Head of caudate nucleus (tissue), 42 donors: ENCODE measurements around the gene ZNF10.

Experiments
- DNase-seq, 42 donors: peaks; one replicate each; pipeline versions ENCODE4 v3.0.0 to v3.0.0-alpha.2; 2020 to 2021; ENCODE audit warnings: mixed read lengths in 7 of 42
- intact Hi-C: fragments of 100-400 bp; cut with DNase I; formaldehyde crosslinking; loops from one replicate; pipeline ENCODE4 v1.15.0; 2022

ZNF10 gene

DNA sequence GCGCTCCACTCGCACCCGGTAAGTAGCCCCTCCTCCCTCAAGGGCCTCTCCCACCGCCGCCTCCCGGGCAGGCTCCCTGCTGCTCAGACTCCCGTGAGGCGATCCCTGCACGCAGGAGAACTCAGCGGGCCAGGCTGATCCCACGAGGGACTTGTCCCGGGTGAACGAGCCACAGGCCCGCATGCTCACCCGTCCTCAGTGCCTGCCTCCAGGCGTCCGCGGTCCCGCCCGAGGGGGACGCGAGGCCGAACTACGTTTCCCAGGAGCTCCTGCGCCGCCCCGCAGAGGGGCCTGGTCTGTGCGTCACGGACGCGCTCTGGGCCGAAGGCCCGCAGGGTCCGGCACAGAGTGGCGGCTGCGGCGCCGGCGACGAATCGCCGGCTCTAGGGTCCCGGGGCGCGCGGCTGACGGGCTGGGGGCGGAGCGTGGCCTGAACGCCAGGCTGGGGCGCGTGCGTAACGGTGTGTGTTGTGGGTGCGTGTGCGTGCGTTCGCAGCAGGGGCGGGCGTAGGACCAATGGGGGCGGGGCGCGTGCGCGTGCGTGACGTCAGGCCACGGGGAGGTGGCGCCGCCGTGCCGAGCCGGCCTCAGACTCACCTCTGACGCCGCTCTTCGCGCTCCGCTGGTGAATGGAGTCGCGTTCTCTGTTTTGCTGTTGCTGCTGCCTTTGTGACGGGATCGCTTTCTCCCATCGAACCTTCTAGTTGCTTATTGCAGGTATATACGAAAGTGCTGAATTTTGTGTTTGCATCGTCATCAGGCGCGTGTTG is at the start of gene ZNF10, which contains the start of gene ZNF891:
Gene ZNF10, plus strand, starts transcription at position 590 of the 770 bp plus-strand sequence. CDS start 13,866 bp downstream, outside the sequence.
Gene ZNF891, minus strand, starts transcription at position 237 of the 770 bp plus-strand sequence. CDS start 8,356 bp downstream, outside the sequence.
- peak; percentile 89 to 98 (median 96) for DNase-seq
- intact Hi-C loops, result loop anchor here (5.0 kb wide), 1 partner anchor 53 kb away; no protein-coding TSS in a partner anchor

DNA sequence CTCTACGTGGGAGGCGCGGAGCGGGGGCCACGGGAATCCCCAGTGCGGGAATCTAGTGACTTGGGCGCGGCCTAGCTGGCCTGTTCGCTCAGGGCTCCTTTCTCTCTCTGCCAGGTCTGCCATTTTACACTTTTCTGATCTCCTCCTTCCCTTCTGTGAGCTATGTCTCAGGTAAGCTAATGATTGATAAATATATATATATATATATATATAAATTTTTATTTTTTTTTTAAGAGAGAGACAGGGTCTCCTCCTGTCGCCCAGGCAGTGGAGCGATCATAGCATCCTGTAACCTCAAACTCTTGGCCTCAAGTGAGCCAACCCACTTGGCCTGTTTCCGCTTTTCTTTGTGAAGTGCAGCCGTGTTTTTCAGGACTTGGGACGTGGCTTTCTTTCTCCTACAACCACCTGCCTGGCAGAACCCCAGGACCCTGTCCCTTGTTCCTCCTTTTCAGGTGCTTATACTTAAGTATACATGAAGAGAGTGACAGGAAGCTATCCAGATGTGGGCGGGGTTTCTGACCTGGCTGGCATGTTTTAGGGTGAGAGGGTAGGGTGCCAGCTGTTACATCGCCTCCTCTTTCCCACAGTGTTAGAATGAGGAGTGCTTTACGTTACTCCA is 49.2 kb upstream of the ZNF10 start:
- peak in 4 of 42 donors; percentile 1 to 3 (median 2) for DNase-seq
- intact Hi-C loops, result no loop called here

DNA sequence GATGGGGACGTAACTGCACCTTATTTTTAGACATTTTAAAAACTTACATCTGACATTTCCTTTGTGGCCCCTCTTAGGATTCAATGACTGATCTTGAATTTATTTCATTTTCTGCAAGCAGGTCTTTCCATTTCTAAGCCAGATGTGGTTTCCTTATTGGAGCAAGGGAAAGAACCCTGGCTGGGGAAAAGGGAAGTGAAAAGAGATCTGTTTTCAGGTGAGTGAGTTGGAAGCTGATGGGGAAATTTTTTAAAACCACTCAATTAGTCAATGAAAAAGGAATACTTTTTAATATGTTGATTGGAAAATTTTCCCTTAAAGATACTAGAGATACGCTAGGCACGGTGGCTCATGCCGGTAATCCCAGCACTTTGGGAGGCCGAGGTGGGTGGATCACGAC is 47.1 kb upstream of the ZNF10 start:
- no peak for DNase-seq
- intact Hi-C loops, result no loop called here

DNA sequence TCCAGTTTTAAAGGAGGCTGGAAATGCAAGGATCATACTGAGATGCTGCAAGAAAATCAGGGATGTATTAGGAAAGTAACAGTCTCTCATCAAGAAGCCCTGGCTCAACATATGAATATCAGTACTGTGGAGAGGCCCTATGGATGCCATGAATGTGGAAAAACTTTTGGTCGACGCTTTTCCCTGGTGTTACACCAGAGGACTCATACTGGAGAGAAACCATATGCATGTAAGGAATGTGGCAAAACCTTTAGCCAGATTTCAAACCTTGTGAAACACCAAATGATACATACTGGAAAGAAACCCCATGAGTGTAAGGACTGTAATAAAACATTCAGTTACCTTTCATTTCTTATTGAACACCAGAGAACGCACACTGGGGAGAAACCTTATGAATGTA is 24.8 kb upstream of the ZNF10 start:
- DNase-seq, result no peak
- intact Hi-C loops, result no loop called here

DNA sequence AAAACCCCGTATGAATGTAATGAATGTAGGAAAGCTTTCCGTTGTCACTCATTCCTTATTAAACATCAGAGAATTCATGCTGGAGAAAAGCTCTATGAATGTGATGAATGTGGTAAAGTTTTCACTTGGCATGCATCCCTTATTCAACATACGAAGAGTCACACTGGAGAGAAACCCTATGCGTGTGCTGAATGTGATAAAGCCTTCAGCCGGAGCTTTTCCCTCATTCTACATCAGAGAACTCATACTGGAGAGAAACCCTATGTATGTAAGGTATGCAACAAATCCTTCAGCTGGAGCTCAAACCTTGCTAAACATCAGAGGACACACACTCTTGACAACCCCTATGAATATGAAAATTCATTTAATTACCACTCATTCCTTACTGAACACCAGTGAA is 24.2 kb upstream of the ZNF10 start:
- DNase-seq, result no peak
- intact Hi-C loops, result no loop called here

DNA sequence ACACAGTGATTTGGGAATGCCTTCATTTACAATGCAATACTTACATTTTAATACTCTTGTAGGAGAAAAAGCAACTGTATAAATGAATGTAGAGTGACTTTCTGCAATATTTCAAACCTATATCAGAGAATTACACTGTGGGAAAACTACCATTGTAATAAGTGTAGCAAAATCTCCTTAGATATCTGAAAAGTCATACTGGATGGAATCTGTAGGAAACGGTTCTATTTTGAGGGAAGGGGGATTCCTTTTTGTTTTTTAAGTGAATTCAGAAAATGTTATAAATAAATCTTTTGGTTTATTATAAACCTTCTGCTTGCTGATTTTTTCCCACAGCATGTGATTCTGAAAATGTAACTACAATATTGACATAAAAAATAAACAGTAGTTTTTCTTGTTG is 23.3 kb upstream of the ZNF10 start:
- no peak for DNase-seq
- intact Hi-C loops, result no loop called here

DNA sequence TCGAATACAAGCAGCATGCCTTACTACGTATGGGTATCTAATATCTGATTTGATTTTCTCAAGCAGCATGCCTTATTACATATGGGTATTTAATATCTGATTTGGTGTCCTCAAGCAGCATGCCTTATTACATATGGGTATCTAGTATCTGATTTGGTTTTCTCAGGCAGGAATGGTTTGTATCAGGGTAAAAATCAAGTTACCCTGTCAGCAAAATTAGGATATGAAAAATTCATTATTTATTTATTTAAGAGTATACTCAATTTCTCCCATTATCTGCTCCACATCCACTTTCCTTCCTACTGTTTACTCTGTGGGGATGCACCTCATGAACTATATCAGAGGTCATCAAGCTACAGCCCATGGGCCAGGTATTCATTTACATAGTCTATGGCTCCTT is 22.3 kb upstream of the ZNF10 start:
- intact Hi-C loops, result no loop called here
- no peak for DNase-seq

DNA sequence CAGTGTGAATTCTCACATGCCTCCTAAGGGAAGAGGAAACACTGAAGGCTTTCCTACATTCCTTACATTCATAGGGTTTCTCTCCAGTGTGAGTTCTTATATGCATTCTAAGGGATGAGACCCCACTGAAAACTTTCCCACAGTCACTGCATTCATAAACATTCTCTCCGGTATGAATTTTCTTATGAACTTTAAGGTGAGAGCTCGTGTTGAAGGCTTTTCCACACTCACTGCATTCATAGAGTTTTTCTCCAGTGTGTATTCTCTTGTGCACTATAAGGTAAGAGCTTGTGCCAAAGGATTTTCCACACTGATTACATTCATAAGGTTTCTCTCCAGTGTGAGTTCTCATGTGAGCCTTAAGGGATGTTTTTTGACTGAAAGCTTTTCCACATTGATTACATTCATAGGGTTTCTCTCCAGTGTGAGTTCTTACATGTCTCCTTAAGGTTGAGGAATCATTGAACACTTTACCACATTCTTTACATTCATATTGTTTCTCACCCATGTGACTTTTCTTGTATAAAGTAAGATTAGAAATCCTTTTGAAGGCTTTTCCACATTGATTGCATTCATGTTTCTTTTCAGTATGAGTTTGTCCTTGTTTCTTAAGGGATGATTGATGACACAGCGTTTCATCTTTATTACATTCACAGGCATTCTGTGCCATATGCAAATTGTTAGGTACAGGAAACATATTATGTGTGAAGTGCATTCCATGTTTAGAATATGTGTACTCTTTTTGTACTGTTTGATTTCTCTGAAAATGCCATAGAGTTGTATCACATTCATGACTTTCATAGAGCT is 9.8 kb upstream of the ZNF10 start:
- intact Hi-C loops, result no loop called here
- no peak for DNase-seq

DNA sequence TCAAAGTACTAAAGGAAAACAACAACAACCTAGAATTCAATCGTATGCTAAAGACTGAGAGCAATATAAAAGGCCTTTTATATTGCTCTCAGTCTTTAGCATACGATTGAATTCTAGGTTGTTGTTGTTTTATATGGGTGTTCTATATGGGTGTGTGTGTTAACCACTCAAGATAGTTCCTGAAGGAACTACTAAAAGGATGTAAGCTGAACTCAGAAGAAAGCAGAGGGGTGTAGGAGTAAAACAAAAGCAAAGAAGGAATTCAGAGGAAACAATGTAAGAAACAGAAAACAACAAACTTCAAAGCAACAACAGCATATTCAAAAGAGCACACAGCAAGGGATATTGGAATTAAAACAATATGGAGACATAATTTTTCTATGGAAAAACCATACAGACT is 5.8 kb upstream of the ZNF10 start:
- intact Hi-C loops, result no loop called here

DNA sequence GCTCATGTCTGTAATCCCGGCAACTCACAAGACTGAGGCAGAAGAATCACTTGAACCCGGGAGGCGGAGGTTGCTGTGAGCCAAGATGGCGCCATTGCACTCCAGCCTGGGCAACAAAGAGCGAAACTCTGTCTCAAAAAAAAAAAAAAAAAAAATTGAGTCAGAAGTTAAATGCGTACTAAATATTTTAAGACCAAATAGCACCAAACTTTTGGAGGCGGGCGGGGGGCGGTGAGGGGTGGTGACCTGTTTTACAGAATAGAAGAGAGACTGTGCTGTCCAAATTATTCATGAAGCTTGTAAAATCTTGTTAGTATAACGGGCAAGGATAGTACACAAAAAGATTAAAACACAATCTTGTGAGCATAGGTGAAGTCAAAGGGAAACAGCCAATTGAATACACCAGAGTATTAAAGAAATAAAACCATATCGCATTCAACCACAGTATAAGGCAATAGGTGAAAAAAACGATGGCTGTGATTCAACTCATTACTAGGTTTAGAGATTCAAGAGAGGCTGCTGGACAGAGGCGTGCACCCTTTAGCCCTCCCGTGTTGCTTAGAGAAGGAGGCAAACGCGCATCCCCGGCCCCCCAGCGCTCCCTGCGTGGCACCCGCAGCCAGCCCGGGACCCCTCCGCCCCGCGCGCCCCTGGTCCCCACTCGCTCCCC is 924 bp upstream of the ZNF10 start:
- intact Hi-C loops, result loop anchor here (5.0 kb wide), 1 partner anchor 52 kb away; no protein-coding TSS in a partner anchor
- DNase-seq, result peak in 5 of 42 donors; percentile 4 to 34 (median 11)

More for the DNA sequence above, 5.8 kb upstream of the ZNF10 start:
- DNase-seq, result no peak

DNA sequence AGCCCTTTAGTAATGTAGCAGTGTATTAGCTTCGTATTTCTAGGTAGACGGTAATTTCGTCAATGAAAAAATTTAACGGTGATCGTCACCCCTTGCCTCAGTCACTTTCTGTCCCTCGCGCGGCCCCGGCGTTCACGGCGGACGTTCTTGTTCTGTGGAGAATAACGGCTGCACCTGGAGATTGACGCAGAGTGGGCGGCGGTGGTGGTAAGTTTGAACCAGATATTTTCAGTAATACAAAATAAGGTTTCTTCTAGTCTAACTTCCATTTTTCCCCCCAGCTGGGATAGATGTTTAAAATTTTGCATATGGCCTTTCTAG is 341 bp downstream of the ZNF10 start:
- DNase-seq, result peak; percentile 38 to 80 (median 59)
- intact Hi-C loops, result loop anchor here (5.0 kb wide), 1 partner anchor 53 kb away; no protein-coding TSS in a partner anchor

DNA sequence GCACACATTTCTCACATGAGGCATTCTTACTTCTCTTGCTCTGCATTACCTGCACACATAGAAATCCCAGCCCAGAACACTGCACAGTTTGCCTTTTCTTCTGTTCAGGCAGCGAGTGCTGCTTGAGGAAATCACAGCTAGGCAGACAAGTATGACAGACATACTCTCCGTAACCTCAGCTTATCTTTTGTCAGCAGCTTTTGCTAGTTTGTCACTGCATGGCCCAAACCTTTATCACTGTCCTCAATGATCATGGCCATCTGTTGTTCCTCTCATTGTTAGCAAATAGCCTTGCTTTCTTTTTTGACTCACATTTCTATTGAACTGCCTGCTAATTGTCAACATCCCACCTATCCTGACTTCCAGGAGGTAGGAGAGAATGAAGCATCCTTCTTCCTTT is 5.3 kb downstream of the ZNF10 start:
- DNase-seq, result no peak
- intact Hi-C loops, result no loop called here

DNA sequence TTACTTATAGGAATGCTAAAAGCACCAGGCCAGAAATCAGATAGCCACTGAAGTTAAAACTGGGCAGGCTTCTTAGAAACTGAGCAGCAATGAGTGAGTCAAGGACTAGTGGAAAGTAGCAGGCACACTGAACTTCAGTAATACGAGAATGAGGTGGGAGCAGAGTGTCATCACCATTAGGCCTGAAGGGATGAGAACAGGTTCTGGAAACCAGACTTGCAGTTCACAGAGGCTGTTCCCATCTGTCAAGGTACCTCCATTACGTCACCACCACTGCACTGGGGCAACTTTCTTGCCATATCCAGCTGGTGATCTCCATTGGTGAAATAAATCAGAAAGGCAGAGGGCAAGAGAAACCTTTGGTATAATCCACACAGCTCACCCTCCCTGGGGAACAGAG is 15.6 kb downstream of the ZNF10 start:
- no peak for DNase-seq
- intact Hi-C loops, result no loop called here

DNA sequence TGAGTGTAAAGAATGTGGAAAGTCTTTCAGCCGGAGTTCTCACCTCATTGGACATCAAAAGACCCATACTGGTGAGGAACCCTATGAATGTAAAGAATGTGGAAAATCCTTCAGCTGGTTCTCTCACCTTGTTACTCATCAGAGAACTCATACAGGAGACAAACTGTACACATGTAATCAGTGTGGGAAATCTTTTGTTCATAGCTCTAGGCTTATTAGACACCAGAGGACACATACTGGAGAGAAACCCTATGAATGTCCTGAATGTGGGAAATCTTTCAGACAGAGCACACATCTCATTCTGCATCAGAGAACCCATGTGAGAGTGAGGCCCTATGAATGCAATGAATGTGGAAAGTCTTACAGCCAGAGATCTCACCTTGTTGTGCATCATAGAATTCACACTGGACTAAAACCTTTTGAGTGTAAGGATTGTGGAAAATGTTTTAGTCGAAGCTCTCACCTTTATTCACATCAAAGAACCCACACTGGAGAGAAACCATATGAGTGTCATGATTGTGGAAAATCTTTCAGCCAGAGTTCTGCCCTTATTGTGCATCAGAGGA is 25.8 kb downstream of the ZNF10 start:
- intact Hi-C loops, result no loop called here
- no peak for DNase-seq

DNA sequence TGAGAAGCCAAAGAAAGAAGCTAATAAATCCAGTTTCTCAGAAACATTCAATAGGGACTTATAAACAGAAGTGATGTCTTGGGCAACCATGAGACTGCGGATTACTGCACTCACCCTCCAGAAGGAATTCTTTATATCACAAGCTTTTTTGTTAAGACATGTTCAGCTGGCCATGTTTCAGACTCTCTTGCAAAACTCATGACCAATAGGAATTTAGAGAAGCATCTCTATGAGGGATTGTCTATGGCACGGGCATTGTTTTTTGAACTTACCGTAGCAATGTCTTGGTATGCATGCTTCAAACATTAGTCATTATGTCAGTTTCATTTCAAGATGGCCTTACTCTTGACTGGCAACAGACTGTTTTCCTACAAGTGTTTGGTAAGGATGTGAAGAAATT is 35.3 kb downstream of the ZNF10 start:
- no peak for DNase-seq
- intact Hi-C loops, result no loop called here

DNA sequence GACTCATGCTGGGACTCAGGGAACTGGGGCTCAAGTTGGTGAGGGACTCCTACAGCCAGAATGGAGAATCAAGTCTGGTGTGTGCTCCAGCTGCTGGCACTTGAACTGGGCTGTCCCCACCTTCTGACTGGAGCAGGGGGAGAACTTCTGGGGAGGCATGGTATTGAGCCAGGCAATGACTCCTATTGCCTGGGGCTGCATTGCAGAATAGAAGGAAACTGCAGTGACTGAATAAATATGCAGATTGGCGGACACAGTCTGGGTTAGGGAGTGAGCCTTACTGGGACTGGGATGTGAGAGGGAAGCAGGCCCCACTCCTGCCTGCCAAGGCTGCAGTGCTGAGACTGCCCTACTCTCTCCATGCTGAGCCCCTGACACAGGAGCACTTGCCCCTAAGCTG is 42.1 kb downstream of the ZNF10 start:
- no peak for DNase-seq
- intact Hi-C loops, result no loop called here

DNA sequence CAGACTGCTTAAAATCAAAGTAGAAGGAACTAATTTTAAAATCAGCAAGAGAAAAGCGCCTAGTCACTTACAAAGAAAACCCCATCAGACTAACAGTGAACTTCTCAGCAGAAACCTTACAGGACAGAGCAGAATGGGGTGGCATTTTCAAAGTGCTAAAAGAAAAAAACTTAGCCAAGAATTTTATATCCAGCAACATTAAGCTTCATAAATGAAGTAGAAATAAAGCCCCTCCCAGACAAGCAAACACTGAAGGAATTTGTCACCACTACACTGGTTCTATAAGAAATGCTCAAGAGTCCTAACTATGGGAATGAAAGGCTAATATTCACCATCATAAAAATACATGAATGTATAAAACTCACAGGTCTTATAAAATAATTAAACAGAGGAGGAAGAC is 44.5 kb downstream of the ZNF10 start:
- intact Hi-C loops, result no loop called here

DNA sequence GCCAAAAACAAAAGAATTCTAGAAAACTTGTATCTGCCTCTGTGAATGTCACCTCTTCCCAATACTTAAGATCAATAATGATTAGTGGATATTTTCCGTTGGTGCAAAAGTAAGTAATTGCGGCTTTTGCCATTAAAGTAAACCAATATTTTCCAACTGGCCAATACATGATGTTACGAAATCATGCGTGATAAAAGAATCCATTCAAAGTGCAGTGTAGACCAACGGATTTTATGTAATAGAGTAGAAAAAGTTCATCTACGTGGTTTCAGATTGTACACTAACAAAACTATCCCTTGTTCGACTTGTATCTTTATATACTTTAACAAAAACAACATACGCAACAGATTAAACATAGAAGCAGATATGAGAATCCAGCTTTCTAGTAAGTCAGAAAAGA is 50.2 kb downstream of the ZNF10 start:
- no peak for DNase-seq
- intact Hi-C loops, result loop anchor here (1.0 kb wide), 1 partner anchor 100 kb away; the partner anchor contains the start of gene ZNF140

More for the DNA sequence above, 44.5 kb downstream of the ZNF10 start:
- DNase-seq, result no peak
